ENCODE measurements around the gene STX18. TPM values are rescaled to one million over a fixed set of nuclear protein-coding genes. Genes with fewer than 3 reads are reported as not detected.

The STX18 gene
- total RNA-seq, 1 donor: 13.2 TPM

- DNase-seq (ENCODE audit: low read depth in 2 of 3, low spot score in 2 of 3): no peak
These were observed 133.7 kb downstream of the STX18 start for GRCh38 chr4:4408132-4408523.

- DNase-seq (ENCODE audit: low read depth in 2 of 3, low spot score in 2 of 3): no peak
These were observed 134.3 kb downstream of the STX18 start for GRCh38 chr4:4407299-4408131.

- DNase-seq (ENCODE audit: low read depth in 2 of 3, low spot score in 2 of 3): no peak
These were observed 135.2 kb downstream of the STX18 start for GRCh38 chr4:4406455-4407298.

GRCh38 chr4:4405358-4405962 lies 136.4 kb downstream of the STX18 start:
- no peak for DNase-seq (ENCODE audit: low read depth in 2 of 3, low spot score in 2 of 3)

- no peak for DNase-seq (ENCODE audit: low read depth in 2 of 3, low spot score in 2 of 3)
These were observed 138.9 kb downstream of the STX18 start for GRCh38 chr4:4402966-4403365.

GRCh38 chr4:4401036-4401435 lies 140.8 kb downstream of the STX18 start:
- DNase-seq (ENCODE audit: low read depth in 2 of 3, low spot score in 2 of 3): no peak

GRCh38 chr4:4398430-4398829 lies 143.4 kb downstream of the STX18 start:
- DNase-seq (ENCODE audit: low read depth in 2 of 3, low spot score in 2 of 3): no peak

- no peak for DNase-seq (ENCODE audit: low read depth in 2 of 3, low spot score in 2 of 3)
These were observed 144.4 kb downstream of the STX18 start for GRCh38 chr4:4397441-4397819.

- no peak for DNase-seq (ENCODE audit: low read depth in 2 of 3, low spot score in 2 of 3)
These were observed 145.0 kb downstream of the STX18 start for GRCh38 chr4:4396628-4397440.

- DNase-seq (ENCODE audit: low read depth in 2 of 3, low spot score in 2 of 3): no peak
These were observed 145.8 kb downstream of the STX18 start for GRCh38 chr4:4395849-4396627.

- DNase-seq (ENCODE audit: low read depth in 2 of 3, low spot score in 2 of 3): no peak
These were observed 146.5 kb downstream of the STX18 start for GRCh38 chr4:4395371-4395770.

GRCh38 chr4:4394644-4395043 lies 147.2 kb downstream of the STX18 start:
- DNase-seq (ENCODE audit: low read depth in 2 of 3, low spot score in 2 of 3): no peak

GRCh38 chr4:4392501-4393183 lies 149.2 kb downstream of the STX18 start:
- DNase-seq (ENCODE audit: low read depth in 2 of 3, low spot score in 2 of 3): no peak

GRCh38 chr4:4391866-4392265 lies 150.0 kb downstream of the STX18 start:
- no peak for DNase-seq (ENCODE audit: low read depth in 2 of 3, low spot score in 2 of 3)

GRCh38 chr4:4390515-4391240 lies 151.2 kb downstream of the STX18 start:
- no peak for DNase-seq (ENCODE audit: low read depth in 2 of 3, low spot score in 2 of 3)

- DNase-seq (ENCODE audit: low read depth in 2 of 3, low spot score in 2 of 3): no peak
These were observed 151.8 kb downstream of the STX18 start for GRCh38 chr4:4390046-4390445.

GRCh38 chr4:4388836-4389575 lies 152.8 kb downstream of the STX18 start:
- no peak for DNase-seq (ENCODE audit: low read depth in 2 of 3, low spot score in 2 of 3)

GRCh38 chr4:4388311-4388790 lies 153.5 kb downstream of the STX18 start:
- DNase-seq (ENCODE audit: low read depth in 2 of 3, low spot score in 2 of 3): no peak

All from hematopoietic multipotent progenitor cell (in vitro differentiated cells).